SK-N-SH (cell line): ENCODE results near the gene CFTR.

ENCODE experiments used
- CTCF ChIP-seq: fragments of 200-600 bp; sonication (generic); IDR thresholded peaks from 2 replicates; pipeline ENCODE4 v1.6.1; 2017; ENCODE audit warnings: antibody characterized with exemption, mild to moderate bottlenecking, moderate library complexity
- FOXM1 ChIP-seq: IDR thresholded peaks from 2 replicates; pipeline ENCODE4 v1.4.0; 2012; ENCODE audit warnings: low read depth, mild to moderate bottlenecking
- USF1 ChIP-seq: IDR thresholded peaks from 2 replicates; pipeline ENCODE4 v1.4.0; 2012; ENCODE audit warnings: low read depth, borderline replicate concordance
- USF2 ChIP-seq: fragments of 150-350 bp; IDR thresholded peaks from 2 replicates; pipeline ENCODE4 v1.6.1; 2017; ENCODE audit warnings: antibody characterized with exemption, low read length, low read depth, borderline replicate concordance
- YY1 ChIP-seq: IDR thresholded peaks from 2 replicates; pipeline ENCODE4 v1.4.0; 2012; ENCODE audit warnings: low read depth, mild to moderate bottlenecking

- TF ChIP-seq USF1 (no peak), CTCF (no peak), YY1 (no peak), FOXM1 (no peak), USF2 (no peak)
Measured at GRCh38 chr7:117606132-117606531, 126.3 kb downstream of the CFTR start.
